ENCODE measurements around the gene CCDC14.
"Not testable (repeated sequence)": the region's sequence is repeated elsewhere in the genome, so short reads cannot be mapped to it uniquely, and the experiment has no call there.

The CCDC14 gene

DNA sequence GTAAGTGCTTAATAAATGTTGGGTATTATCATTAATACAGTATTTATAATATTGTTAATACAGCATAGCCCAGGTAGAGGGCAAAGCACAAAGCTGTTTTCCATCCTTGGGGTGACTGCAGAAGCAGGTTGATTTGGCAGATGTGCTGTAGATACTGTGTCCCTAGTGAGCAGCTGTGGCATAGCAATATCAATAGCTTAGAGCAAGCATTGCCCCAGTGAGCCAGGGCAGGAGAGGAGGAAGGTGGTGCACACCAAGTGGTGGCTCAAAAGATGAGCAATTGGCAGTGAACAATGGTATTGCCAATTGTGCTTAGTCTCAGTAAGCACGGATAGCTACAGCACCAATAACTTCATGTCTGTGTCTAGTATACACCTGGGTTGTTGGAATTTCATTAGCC, 5.8 kb upstream of the CCDC14 start:
- not testable (repeated sequence) for DNase-seq

DNA sequence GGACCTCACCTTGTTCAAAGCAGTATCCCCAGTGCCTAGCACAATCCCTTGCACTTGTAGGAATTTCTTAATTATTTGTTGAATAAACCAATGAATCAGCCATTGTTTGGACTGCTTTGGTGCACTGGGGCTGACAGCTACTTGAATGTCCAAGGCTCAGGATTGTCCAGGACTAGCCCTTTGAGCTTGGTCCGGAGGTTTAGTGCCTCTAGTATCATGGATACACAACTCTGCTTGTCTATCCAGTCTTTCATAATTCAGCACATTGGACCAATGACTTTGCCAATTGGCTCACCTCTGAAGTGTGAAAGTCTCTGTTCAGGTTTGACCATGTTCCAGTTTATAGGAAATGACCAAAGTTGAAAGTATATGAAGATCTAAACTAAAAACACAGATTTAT, 3.8 kb upstream of the CCDC14 start:
- not testable (repeated sequence) for DNase-seq

DNA sequence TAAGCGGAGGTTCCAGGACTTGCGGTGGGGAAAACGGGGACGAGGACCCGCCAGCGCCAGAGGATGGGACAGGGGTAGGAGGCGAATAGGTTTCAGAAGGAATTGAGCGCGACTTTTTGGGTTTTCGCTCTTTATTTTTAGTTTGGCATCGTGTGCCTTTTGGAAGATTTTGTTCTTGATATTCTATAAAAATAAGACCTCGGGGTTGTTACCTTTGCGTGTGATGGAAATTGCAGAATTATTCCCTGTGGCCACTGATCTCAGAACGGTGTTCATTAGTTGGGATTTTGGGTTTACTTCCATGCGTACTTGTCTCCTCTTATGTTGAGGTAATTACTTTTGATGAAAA, 453 bp upstream of the CCDC14 start:
- DNase-seq, result no peak

- DNase-seq, result no peak
Measured at GRCh38 chr3:123953735-123954134, 7.3 kb downstream of the CCDC14 start.

DNA sequence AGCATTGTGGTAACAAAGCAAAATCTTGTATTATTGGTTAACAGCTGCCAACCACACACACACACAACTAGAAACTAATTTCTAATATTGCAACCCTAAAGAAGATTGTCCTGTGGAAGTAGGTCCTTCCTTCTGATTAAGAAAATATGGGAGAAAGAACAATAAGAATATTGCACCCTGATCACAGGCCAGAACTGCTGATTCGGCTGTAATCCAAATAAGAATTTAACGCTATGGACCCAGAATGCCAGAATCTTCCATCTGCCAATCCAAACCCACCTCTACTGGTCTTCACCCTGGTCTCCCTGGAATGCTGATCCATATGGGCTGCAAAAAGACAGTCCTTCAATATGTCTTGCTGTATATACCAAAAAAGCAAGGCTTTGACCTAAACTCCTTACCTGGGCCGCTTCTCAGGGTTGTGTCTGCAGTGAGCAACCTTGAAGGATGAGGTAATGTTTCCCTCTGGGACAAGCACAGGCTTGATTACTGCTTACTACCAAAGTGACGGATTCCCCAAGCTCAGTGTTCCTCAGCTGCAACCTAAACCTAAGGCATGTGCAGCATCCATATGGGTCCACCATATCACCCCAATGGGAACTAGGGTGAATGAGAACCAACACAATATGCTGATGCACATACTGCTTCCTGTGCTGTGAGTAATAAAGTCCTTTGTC, 8.0 kb downstream of the CCDC14 start:
- no peak for DNase-seq

- DNase-seq, result no peak
Measured at GRCh38 chr3:123951522-123952447, 9.2 kb downstream of the CCDC14 start.

DNA sequence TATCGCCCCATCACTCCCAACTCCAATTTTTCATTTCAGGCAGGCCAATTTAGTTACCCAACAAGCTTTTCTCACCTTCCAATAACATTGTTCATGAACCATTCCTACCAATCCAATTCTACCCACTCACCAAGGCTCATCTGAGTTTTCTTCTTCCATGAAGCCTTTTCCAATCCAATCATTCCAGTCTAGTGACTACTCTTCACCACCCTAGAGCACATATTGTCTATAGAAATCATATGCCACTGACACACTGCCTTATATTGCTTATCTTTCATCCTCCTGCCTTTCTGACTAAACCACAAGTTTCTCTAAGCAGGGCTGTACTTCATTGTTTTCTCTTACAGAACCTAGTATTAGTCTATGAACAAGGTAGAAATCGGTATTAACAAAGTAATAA, 11.4 kb downstream of the CCDC14 start:
- no peak for DNase-seq

DNA sequence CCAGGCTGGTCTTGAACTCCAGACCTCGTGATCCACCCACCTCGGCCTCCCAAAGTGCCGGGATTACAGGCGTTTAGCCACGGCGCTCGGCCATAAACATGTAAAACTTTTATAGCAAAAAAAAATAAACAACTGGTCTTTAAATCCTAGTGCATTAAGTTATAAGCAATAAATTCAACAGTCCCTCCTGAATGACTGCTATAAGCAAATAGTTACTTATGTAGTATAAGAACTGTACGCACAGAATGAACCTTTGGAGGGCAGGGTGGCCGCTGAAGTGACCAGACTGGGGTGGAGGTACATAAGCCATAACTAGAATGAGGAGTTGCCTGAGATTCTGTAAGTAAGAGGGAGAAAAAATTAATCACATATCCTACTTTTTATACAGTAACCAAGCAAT, 12.6 kb downstream of the CCDC14 start:
- no peak for DNase-seq

DNA sequence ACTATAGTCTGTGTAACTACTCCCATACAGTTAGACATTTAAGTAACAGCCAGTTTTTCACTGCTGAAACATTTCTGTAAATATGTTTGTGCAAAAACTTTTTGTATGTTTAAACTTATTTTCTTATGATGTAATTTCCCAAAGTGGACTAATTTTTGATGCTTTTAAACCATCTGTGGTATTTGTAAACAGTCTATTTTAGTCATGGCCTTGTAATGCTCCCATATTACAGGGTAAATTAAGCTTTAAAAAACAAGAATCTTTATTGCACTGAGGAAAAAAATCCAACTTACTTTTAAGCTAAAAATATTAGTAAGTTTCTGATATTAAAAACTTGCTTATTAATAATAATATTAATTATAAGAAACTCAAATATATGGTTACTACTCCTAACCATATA, 13.5 kb downstream of the CCDC14 start:
- no peak for DNase-seq

DNA sequence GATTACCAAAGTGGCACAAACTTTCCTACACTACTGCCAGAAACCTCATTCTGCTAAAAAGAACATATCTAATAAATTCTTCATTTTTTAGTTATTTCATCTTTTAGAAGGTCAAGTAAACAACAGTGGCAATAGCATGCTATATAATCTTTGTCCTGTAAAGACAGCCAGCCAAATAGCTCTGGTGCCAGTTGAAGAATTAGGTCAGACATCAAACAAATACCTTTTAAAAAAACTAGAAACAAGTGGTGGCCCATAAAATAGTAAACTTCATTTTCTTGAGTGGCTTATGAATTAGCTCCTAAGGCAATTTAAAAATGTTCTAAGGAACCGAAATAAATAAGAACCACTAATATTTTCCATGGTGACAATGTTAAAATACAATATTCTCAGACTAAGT, 19.5 kb downstream of the CCDC14 start:
- no peak for DNase-seq

DNA sequence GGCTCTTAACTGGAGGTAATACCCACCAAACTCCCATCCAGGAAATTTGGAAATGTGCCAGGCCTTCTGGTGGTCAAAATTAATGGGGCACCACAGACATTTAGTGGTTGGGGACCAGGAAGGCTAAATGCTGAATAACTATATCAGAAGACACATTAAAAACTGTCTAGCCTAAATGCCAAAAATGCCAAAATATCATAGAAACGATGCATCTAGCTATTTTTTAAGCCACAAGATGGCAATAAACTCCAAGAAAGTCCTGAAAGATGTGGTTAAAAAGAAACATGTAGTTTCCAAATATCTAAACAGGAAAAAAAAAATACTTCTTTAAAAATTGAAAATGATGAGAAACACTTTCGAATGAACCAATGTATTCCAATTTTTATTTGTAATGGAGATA, 19.9 kb downstream of the CCDC14 start:
- DNase-seq, result no peak

DNA sequence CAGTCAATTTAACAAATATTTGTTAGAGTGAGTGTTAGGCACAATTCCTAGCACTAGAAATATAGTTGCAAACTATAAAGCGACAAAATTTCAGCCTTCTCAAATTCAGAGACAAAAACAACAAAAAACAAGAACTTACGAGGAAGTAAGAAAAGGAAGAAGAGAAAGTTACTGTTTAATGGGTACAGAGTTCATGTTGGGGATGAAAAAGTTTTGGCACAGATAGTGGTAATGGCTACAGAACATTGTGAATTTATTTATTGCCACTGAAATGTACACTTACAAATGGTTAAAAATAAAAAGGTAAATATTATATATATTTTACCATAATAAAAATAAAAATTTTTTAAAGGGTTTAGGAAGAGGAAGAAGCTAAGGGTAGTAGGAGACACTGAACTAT, 21.3 kb downstream of the CCDC14 start:
- DNase-seq, result no peak

DNA sequence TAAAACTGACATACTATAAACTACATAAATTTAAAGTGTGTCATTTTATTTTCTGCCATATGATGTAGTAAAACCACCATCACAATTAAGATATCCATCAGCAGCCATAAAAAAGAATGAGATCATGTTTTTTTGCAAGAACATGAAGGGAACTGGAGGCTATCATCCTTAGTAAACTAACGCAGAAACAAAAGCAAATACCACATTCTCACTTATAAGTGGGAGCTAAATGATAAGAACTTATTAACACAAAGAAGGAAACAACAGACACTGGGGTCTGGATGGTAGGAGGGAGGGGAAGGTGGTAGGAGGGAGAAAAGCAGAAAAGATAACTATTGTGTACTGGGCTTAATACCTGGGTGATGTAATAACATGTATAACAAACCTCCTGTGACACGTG, 24.6 kb downstream of the CCDC14 start:
- DNase-seq, result no peak

DNA sequence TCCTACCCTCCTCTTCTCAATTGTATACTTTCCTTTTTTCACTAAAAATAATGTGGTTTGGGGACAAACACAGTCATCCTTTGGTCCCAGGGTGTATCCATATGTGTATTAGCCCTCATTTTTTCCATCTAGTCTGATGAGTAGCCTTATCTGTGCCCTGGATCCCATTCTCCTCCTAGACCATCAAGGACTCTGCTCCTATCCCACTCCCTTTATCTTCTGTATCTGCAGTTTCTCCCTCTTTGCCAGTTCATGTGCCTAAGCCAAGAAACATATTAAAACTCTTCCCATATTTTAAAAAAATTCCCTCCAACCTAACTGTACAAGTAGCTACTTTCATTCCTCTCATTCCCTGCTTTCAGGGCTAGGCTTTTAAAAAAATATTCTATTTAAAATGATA, 25.2 kb downstream of the CCDC14 start:
- no peak for DNase-seq

DNA sequence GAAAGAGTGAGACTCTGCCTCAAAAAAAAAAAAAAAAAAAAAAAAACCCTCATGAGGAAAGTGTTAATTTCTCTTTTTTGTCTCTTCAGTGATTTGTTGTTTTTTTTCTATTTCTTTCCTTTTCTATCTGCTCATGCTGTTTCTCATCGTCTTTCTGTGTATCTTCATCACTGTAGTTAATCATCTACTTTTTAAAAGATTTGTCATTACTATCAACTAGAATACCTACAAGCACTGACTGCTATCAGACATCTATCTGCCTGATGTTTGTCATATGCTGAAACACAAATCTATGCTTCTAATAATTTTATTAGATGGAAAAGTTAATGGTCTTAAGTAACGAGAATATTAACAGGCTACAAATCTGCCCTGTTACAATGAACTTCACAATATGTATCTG, 26.8 kb downstream of the CCDC14 start:
- no peak for DNase-seq

- no peak for DNase-seq
Measured at GRCh38 chr3:123930445-123930844, 30.6 kb downstream of the CCDC14 start.

DNA sequence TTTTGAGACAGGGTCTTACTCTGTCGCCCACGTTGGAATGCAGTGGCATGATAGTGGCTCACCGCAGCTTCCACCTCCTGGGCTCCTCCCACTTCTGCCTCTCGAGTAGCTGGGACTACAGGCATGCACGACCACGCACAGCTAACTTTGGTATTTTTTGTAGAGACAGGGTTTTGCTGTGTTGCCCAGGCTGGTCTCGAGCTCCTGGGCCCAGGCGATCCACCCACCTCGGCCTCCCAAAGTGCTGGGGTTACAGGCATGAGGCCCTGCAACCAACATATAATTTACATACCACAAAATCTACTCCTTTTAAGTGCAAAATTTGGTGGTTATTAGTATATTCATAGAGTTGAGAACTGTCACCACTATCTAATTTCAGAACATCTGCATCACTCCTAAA, 31.7 kb downstream of the CCDC14 start:
- no peak for DNase-seq

- DNase-seq, result no peak
Measured at GRCh38 chr3:123926396-123926795, 34.6 kb downstream of the CCDC14 start.

- no peak for DNase-seq
Measured at GRCh38 chr3:123920868-123921267, 40.2 kb downstream of the CCDC14 start.

GRCh38 chr3:123920383-123920782, 40.6 kb downstream of the CCDC14 start:
- no peak for DNase-seq

DNA sequence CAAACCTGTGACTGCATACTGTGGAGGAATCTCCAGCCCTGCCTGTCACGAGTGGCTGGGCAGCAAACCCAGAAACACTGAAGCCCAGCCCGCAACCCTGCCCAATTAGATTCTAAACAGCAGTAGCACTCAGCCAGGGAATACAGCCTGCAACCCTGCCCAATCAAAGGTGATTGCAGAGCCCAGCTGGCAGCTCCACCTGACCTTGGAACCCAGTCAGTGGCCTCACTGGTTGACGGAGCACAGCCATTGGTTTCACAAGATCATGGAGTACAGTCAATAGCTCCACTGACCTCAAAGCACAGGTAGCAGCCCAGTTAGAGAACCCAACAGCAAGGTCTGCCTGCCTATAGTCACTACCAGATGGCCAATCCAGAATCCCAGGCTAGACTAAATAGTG, 41.7 kb downstream of the CCDC14 start:
- DNase-seq, result no peak

- DNase-seq, result no peak
Measured at GRCh38 chr3:123914829-123915228, 46.2 kb downstream of the CCDC14 start.

- no peak for DNase-seq
Measured at GRCh38 chr3:123909785-123910184, 51.2 kb downstream of the CCDC14 start.

DNA sequence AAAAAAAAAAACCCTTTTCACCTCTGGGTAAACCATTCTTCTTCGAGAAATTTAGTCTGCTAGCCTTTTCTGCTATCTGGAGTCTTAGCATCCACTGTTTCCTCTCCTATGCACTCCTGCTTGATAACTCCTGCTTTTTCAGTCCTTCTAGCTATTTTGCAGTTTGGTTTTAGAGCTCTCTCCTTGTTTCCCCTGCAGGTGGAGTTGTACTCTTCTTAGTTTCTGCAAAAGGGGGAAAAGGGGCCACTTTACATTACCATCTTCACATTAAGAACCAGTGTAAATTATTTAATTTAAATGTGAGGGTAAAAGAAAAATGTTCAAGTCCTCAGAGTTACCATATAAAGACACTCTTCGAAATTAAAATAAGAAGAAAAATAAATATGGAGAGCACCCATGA, 53.3 kb downstream of the CCDC14 start:
- no peak for DNase-seq

Measured in activated CD4-positive, alpha-beta T cell treated with anti-CD3 and anti-CD28 coated beads, Interleukin-2, Interleukin-6, amounts not matched to agents 100 ng/mL and 50 ng/mL, durations not matched to agents 16 hours and 8 hours (primary cell).